ENCODE measurements around the gene LRRC1.

The LRRC1 gene

DNA sequence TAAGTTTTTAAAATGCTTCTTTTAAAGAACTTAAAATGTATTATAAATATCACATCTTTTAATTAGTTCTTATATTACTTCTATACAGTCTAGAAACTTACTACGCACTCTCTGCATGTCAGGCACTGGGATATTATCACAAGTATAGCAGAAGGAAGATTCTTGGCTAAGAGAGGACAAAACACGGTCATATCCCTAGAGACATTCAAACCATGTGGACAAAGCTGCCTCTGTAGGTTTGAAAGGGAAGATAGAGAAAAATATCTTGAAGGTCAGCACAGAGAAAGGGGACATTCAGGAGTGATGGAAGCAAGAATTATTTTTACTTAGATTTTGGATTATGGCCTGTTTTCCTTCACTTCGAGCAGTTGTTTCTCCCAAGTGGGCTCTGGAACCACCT lies 64.1 kb downstream of the LRRC1 start:
- TF ChIP-seq POLR2AphosphoS5 (IDR thresholded peaks at IDR 0.05; ENCODE audit: low read depth, low read length) (no peak), FOXP2 (optimal IDR thresholded peaks at IDR 0.05; ENCODE audit: borderline replicate concordance, extremely low read depth, extremely low read length, insufficient read depth) (no peak), SIN3A (IDR thresholded peaks at IDR 0.05; ENCODE audit: borderline replicate concordance, insufficient read depth, low read length) (no peak), REST (IDR thresholded peaks at IDR 0.05; ENCODE audit: insufficient read depth in 1 of 2, low read depth in 2 of 2, low read length in 2 of 2) (no peak), TAF1 (IDR thresholded peaks at IDR 0.05; ENCODE audit: borderline replicate concordance, insufficient read depth, low read length) (no peak)

DNA sequence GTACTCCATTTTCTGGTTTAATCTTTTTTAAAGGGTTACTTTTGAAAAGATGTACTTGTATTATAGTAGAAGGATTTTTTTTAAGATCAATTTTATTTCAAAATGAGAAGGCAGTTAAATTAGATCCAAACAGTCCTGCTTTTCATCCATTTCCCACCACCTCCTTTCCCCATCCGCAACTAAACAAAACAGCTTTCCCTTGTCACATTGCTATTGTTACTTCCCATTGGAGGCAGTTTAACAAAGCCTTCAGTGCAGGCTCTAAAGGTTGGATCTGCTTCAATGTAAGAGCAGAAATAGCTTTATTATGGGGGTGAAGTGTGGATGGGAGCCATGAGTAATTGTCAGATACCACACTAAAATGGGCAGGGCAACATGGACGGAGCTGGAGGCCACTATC lies 65.7 kb downstream of the LRRC1 start:
- TF ChIP-seq FOXP2 (optimal IDR thresholded peaks at IDR 0.05; ENCODE audit: borderline replicate concordance, extremely low read depth, extremely low read length, insufficient read depth) (no peak), POLR2AphosphoS5 (IDR thresholded peaks at IDR 0.05; ENCODE audit: low read depth, low read length) (no peak), REST (IDR thresholded peaks at IDR 0.05; ENCODE audit: insufficient read depth in 1 of 2, low read depth in 2 of 2, low read length in 2 of 2) (no peak), TAF1 (IDR thresholded peaks at IDR 0.05; ENCODE audit: borderline replicate concordance, insufficient read depth, low read length) (no peak), SIN3A (IDR thresholded peaks at IDR 0.05; ENCODE audit: borderline replicate concordance, insufficient read depth, low read length) (no peak)

DNA sequence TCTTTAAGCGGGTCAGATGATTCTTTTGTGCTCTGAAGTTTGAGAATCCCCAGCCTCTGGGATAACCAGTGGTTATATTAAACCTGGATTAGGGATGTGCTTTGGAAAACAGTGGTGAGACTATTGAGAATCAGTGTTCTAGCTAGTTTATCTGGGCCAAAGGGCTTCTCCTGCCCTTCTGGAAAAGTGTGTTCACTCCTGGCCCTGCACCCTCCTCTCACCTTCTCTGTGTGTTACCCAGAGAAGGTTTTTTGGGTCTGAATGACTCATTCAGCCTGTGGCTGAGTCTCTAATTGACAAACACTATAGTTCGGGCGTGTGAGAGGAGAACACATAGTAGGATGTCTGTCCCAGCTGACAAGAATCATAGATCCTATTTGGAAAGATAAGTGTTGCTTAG lies 66.7 kb downstream of the LRRC1 start:
- TF ChIP-seq TAF1 (IDR thresholded peaks at IDR 0.05; ENCODE audit: borderline replicate concordance, insufficient read depth, low read length) (no peak), REST (IDR thresholded peaks at IDR 0.05; ENCODE audit: insufficient read depth in 1 of 2, low read depth in 2 of 2, low read length in 2 of 2) (no peak), POLR2AphosphoS5 (IDR thresholded peaks at IDR 0.05; ENCODE audit: low read depth, low read length) (no peak), FOXP2 (optimal IDR thresholded peaks at IDR 0.05; ENCODE audit: borderline replicate concordance, extremely low read depth, extremely low read length, insufficient read depth) (no peak), SIN3A (IDR thresholded peaks at IDR 0.05; ENCODE audit: borderline replicate concordance, insufficient read depth, low read length) (no peak)

GRCh38 chr6:53862662-53863462 lies 68.1 kb downstream of the LRRC1 start:
- no peak for TF ChIP-seq SIN3A (IDR thresholded peaks at IDR 0.05; ENCODE audit: borderline replicate concordance, insufficient read depth, low read length)
- TF ChIP-seq REST (IDR thresholded peaks at IDR 0.05; ENCODE audit: insufficient read depth in 1 of 2, low read depth in 2 of 2, low read length in 2 of 2), result no peak

DNA sequence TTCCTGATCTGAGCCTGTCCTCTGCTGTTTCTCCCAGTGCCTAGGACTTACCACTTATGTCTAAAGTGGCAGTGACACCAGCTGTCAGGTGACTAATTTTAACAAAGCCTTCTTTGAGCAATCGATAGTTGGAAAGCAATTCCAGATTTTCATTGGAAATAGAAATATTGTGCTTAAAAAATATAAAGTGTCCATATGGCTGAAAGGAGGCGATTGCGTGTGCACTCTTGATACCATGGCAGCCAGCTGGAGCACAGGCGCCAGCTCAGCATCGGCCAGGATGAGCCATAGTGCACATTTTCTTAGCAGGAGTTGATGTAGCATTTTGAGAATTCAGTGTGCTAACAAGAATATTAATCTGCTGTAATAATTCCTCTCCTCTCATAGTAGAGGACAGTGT lies 70.0 kb downstream of the LRRC1 start:
- TF ChIP-seq SIN3A (IDR thresholded peaks at IDR 0.05; ENCODE audit: borderline replicate concordance, insufficient read depth, low read length) (no peak), TAF1 (IDR thresholded peaks at IDR 0.05; ENCODE audit: borderline replicate concordance, insufficient read depth, low read length) (no peak)
